NAMALWA (cell line): ENCODE measurements around the gene SUCLG1.
"Not testable (repeated sequence)": the region's sequence is repeated elsewhere in the genome, so short reads cannot be mapped to it uniquely, and the experiment has no call there.

Experiments
- DNase-seq: peaks from one replicate; pipeline ENCODE4 v3.0.0-alpha.2; 2015; ENCODE audit warnings: low spot score

Gene SUCLG1

DNA sequence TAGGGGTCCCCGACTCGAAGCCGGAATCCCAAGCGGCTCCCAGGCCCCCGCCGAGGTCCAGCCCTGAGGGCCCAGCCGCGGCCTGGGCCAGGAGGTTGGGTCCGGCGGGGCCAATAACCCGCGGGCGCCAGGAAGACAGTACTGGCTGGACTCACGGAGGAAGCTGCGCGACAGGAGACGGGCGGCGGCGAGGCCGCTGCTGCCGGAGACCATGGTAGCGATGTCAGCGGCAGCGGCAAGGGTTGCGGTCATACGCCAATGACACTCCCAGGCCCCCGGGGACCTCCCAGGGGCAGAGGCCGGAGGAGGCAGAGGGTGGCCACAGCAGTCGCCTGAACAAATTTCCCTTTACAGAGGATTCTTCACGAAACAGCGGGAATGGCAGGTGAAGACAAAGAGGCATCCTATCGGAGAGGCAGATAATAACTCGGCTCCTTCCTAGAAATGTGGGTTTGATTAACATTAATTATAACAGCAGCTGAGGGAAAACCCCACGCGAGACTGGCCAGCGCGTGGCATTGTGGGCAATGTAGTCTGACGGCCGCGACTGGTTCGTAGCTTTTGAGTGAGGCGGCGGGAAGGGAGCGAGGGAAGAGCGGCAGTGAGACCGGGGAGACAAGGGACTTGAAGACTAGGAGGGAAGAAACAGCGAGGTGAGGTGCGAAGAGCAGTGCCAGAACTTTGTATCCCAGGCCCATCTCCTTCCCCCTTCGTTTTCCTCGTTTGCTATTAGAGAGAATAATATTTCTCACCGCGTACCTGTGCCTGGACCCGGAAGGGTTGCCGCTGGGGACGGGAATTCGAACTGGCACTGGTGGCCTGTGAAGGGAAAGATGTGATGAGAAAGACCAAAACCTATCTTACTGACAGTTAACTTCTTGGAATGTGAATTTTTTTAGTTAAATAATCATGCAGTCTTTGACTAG is at the start of gene SUCLG1:
Gene SUCLG1, minus strand, starts transcription at position 263 of the 926 bp plus-strand sequence. Its CDS starts 11 bp downstream, at position 252.
- DNase-seq = peak; percentile 90

DNA sequence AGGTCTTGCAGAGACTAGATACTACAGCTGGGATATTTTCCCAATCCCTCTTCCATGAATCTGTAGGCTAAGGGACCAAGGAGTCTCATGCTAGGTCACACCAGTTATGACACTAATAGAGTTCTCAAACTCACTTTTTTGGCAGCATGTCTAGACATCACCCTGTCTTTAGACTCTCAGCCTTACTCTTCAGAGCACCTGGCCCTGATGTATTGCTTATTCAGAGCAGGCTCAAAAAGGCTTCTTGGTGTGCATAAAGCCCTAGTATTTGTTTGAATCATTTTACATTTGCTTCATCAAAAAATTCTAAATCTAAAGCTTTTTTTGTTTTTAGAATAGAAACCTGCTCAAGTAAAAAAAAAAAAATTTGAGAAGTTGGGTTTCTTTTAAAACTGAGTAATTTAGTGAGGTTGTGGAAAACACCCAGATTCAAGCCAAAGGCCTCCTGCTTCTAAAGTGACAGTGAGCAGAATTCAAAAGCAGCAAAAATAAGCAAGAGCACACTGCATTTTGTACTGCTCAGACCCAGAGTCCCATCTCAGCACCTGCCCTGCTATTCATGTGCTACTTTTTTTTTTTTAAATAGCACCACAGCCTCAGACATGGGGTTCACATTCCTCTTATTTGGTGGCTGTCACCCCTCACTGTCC is 39.2 kb upstream of the SUCLG1 start:
- DNase-seq = no peak

DNA sequence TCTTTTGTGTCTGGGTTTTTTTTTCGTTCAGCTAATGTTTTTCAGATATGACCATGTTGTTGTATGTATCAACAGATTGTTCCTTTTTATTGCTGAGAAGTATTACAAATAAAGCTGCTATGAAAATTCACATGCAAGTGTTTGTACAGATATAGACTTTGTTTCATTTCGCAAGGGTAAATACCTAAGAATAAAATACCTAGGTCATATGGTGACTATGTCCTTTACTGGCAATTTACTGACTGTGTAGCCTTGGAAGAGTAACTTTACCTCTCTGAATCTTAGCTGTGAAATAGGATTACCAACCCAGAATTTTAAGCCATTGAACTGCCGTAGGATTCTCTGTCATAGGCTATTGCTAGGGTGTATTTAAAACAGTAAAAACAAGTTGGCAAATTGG is 38.2 kb upstream of the SUCLG1 start:
- DNase-seq = no peak

DNA sequence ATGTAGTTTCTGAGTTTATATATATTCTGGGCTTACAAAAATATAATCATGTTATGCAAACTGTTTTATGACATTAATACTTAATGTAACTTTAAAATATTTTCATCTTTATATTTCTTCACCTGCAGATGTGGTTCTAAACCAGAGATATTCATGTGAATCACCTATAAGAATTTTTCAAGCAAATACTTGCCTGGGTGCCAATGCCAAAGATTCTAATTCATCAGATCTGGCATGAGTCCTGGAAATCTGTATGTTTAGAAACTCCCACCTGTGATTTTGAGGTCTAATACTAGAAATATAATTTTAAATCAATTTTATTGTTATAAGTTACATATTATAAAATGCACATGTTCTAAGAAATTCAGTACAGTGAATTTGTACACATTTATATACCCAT is 37.3 kb upstream of the SUCLG1 start:
- DNase-seq = no peak

DNA sequence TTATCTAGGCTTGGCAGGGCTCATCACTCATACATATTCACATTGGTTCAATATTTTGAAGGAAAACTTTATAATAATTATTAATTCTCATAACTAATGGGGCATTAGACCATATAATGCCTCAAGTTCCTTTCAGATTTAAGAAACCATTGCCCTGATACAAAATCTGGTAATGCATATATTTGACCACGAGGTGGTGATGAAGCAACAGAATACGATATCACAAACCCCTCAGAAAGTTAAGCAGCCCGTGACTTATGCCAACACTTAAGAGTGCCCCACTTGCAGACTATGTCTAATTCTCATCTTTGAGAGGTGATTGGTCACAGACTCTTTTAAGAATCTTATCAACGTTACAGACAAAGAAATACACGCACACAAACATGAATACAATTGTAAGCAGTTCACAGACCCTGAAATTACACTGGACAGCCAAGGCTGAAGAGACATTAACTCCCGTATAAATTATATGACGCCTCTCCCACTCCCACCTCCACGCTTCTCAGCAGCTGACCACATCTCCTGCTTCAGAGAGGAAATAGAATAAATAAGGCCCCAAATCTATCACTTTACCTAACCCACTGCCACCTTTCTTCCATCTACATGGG is 36.6 kb upstream of the SUCLG1 start:
- peak; percentile 78 for DNase-seq

DNA sequence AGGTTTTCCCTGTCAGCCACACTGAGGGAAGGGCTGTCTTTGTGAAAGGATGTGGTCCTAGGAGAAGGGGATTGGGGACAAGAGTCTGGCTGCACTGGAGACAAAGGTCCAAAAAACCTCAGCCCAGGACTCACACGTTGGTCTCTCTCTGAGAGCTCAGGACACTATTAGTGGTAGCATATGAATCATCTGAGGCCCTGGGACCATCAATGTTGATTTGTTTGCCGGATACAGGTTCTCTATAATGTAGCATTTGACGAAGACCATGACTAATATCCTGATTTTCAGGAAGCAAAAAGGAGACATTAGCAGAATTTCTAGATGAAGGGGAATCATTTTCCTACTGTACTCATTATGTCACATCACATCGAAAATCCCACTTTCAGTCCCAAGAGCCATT is 35.0 kb upstream of the SUCLG1 start:
- DNase-seq = no peak

DNA sequence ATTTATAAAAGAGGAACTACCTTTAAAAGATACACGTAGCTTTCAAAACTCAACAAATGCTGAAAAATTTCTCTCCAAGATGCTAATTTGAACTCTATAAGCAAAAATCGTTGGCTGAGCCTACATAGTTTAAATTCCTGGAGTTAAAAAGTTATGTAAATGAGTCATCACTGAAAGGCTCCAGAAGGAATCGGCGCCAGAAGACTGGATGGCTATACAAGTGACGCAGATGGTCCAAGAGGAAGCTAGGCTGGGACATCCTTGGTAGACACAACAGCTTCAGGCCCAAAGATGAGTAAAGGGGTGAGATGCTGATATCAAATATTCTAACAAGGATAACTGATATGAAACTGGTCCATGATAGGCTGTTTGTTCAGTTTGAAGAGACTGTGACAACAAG is 34.4 kb upstream of the SUCLG1 start:
- no peak for DNase-seq

DNA sequence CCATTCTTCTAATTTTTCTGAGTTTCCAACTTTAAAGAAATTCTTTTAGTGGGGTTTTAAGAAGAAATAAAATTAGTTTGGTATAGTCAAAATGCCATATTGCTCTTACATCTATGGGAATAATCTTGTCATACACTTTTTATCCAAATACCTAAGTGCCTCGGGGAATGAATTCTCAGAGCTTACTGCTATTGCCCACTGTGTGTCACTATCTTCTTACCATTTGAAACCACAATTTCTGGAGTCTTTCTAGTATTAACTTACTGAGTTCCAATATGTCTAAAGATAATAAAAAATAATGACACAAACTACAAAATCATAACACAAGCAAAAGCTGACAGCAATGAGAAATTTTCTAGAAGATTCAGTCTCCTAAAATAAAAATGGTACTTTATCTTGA is 33.5 kb upstream of the SUCLG1 start:
- no peak for DNase-seq

DNA sequence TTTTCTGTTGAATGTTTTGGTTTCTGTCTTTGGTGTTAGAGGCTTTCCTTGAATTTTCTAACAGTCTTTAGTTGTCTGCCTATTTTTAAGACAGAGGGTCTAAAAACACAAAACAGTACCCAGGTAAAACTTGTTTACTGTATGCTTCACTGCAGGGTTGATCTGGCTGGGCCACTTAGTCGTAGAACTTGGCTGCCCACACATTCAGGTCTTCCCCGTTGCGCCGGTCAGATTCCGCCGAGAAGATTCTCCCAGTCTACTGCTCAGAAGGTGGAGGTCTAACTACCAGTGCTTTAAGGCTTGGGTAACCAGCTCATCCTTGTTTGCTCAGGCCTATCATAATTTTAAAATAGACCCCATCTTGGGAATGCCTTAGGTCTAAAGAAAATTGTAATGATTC is 32.7 kb upstream of the SUCLG1 start:
- no peak for DNase-seq

DNA sequence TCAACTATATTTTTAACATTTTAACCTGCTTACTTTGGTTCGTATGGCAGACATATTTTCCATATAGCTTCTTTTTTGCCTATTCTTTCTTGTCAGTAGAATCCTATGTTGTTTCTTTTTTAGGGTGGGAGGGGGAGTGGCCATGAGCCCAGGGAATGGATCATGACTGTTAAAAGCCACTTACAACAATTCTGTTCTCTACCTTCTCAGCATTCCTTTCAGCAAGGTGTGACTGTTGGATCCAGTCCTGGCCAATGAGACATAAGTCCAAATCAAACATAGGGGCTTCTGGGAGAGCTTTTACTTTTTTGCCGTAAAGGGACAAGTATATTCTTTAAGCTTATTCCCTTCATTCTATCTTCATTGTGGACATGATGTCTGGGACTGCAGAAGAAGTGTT is 32.2 kb upstream of the SUCLG1 start:
- DNase-seq = no peak

DNA sequence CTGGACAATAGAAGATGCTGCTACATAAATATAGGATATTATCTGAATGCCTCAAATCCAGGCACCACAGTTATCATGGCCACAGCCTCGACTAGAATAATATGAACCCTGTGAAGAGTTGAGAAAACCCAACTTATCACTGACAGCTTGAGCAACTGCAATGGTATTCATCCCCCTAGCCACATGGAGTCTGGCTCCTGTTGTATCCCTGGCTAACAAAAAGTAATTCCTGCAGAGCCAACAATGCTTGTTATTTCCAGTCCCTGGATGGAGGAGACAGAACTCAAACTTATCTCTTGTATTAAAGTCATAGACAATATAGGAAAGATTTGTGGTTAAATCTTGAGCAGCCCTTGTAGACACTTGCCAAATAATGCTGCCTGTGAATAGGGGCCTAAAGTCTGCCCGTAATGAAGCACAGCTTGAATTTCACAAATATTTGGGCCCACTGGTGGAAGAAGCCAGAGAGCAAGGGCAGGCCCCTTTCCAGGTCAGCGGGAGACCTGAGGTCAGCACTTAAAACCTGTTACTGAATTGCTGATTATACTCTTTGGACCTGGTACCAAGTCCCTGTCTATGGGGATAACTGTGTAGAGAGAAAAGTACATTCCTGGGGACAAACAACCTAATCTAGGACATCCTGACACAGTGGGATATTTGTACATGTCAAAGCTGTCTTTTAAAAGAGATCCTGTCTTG is 28.4 kb upstream of the SUCLG1 start:
- DNase-seq = no peak

DNA sequence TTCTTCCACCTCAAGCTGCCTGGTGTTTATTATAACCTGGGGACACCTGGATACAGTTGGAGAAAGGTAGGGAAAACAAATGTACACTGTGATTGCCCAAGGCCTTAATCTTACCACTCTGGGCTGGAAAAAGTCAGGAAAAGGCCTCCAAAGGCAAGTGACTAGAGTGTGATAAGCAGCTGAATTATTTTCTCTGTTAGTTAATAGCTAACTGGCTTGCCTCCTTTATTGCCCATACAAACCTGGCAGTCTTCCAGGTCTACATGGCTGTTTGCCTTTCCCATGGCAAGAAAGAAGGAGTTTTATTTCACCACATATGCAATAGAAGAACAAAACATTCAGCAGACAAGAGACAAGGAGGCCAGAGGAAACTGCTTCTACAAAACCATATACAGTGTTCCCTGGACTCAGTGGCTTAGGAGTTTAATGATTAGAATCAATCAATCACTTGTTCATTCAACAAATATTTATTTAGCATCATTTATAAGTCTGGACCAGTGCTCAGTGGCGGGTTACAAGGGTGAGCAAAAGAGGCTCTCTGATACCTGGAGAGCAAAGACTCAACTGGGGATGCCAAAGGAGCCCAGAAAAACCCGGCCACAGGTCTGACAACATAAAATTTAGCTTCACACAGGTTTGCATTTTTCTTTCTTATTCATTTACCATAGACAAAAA is 27.5 kb upstream of the SUCLG1 start:
- DNase-seq = no peak

DNA sequence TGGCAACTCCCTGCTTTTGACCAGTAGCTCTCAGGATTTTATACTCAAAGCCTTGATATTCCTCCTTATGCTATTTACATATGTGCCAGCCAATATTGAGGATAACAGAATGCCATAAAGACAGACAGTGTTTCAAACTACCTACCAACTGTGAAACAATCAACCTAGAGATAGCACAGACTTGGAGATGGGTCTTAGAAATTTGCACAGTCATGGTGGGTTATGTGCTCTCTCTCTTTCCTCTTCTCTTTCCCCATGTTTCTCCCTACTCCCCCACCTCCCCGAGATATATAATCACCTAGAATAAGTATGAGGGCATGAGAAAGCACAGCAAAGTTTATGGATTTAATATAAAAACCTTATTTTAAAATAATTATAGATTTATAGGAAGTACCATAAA is 24.2 kb upstream of the SUCLG1 start:
- no peak for DNase-seq

DNA sequence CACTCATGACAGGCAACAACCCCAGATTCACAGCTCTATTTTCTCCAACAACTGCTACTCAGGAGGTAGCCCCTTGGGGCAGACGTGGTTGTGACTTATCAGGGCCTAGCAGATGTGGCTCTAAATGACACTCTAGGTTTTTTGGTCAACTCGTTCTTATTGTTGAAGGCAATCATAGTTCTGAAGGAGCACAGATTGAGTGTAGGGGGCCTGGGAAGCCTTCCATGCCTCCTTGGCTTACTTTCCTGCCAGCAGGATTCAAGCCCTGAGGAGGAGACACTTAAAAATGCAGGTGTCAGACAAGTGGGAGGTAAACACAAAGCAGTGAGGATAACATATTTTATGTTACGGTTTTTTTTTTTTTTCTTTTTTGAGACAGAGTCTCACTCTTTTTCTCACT is 23.5 kb upstream of the SUCLG1 start:
- no peak for DNase-seq

DNA sequence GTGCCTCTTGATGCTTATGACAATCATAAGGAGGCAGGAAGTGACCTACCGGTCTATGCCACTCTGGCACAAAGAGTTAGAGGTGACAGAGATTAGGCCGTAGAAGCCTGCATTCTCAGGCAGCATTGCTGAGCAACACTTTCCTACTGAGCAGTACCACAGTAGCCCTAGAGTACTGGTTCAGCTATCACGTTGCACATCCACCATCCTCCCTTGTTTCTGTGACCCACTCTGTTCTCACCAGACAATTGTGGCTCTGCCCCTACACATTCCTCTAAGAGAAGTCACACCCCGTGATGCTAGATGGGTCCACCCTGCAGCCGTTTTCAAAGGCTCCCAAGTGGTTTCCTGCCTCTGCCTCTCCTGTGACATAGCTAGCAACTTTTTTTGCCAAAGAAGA is 22.6 kb upstream of the SUCLG1 start:
- no peak for DNase-seq

DNA sequence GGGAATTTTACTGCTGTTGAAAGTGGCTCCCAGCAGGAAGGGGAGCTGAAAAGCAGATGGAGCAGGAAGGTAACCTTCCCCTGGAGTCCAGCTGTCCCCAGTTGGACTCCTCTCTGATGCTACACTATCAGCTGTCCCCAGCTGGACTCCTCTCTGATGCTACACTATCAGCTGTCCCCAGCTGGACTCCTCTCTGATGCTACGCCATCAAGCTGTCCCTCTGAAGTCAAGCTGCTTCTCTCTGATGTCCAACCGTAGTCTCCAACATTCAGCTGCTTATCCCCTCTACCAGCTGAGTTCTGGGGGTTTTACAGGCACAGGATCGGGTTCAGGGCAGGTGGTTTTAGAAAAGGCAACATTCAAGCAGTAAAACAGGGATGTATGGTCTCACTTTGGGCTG is 19.8 kb upstream of the SUCLG1 start:
- no peak for DNase-seq

DNA sequence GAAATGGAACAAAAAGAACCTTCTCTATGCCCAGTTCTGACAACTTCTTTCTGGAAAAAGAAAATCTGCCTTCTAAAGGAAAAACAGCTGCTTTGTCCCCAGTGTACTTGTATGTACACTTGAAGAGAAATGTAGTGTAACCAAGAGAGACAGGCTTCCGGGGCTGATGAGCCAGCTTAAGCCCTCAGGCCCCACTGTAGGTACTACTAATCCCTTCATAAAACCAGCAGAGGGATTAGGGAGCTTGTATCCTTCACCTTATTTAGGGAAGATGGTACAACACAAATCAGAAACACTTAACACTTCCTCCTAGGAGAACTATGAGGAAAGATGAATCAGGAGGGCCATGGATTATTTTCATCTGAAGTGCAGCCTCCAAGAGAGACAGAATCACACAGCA is 18.8 kb upstream of the SUCLG1 start:
- DNase-seq = no peak

DNA sequence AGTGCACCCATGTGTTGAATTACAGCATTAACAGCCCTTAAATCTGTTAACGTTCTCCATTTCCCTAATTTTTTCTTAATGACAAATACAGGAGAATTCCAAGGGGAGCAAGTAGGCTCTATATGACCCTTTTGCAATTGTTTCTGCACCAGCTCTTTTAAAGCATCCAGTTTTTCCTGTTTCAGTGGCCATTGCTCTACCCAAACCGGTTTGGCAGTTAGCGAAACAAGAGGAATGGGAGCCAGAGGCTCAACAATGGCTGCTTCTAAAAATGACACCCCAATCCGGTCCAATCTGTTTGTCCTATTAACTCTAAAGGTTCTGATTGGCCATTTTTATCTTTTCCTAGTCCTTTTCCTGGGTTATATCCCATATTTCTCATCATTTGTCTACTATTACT is 15.1 kb upstream of the SUCLG1 start:
- DNase-seq = no peak

DNA sequence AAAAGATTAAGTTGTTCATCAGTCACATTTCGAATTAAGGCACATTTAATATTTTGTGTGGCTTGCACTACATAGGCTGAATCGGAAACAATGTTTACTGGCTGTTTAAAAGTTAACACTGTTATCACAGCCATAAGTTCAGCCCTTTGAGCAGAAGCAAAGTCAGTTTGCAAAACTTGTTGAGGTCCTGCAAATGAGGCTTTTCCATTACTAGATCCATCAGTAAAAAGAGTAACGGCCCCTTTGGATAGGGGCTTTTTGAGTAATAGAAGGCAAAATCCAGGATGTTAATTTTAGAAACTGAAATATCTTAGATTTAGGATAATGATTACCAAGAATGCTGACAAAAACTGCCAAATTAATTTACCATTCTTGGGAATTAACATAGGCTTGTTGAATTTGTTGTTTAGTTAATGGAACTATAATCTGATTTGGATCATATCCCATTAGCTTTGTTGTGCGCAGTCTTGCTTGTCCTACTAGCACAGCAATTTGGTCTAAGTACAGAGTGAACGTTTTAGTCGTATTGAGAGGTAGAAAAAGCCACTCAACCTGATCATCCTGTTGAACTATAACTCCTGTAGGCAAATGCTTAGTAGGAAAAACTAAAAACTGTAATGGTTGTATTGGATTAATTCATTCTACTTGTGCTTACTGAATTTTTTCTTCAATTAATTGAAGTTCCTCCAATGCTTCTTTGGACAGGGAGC is 13.9 kb upstream of the SUCLG1 start:
- no peak for DNase-seq

DNA sequence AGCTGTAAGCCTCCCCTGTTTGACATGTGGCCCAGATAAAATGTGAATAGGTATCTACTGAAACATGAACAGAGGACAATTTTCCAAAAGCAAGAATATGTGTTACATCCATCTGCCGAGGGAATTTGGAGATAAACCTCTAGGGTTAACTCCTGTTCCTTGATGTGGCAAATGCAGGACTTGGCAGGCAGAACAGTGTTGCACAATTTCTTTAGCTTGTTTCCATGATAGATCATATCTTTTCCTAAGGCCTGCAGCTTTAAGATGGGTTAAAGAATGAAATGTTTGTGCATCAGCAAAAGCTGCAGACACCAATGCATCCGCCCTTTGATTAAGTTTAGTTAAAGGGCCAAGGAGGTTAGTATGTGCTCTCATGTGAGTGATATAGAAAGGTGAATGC is 13.3 kb upstream of the SUCLG1 start:
- not testable (repeated sequence) for DNase-seq

DNA sequence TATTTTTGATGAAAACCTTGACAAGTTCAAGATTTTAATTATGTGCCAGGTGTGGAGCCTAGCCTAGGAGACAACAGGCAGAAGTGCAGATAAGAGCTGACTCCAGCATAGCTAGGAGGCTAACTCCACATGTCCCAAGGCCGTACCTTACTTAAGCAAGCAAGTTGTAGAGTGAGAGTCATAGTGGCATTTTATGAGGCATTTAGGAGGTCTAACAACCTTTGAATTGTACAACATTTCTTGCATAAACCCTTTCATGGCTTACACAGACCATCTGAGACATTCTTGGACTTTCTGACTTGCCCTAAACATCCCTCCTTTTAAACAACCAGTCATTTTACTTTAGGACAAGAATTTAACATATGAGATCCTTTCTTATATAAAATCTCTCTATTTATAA is 8.3 kb upstream of the SUCLG1 start:
- no peak for DNase-seq
